Esophagus squamous epithelium (tissue), 4 donors: ENCODE data around the gene PSMD5.

Experiments
- POLR2A ChIP-seq, 4 donors: fragments of 450-650 bp; IDR thresholded peaks; one replicate each; pipeline ENCODE4 v1.6.1; 2017; ENCODE audit warnings: antibody characterized with exemption in 4 of 4, mild to moderate bottlenecking in 4 of 4, moderate library complexity in 3 of 4
- TF ChIP-seq, protein P1 (sequence below), 6 experiments: fragments of 450-650 bp in 4 of 6; fragments of 200-600 bp in 2 of 6; sonication (generic) in 2 of 6; IDR thresholded peaks; one replicate each; pipeline ENCODE4 v1.5.1; 2016 to 2019; ENCODE audit warnings: antibody characterized with exemption in 6 of 6, mild to moderate bottlenecking in 4 of 6, moderate library complexity in 4 of 6

GRCh38 chr9:120855827-120856670, 13.3 kb upstream of the PSMD5 start:
- TF ChIP-seq, protein P1, sequence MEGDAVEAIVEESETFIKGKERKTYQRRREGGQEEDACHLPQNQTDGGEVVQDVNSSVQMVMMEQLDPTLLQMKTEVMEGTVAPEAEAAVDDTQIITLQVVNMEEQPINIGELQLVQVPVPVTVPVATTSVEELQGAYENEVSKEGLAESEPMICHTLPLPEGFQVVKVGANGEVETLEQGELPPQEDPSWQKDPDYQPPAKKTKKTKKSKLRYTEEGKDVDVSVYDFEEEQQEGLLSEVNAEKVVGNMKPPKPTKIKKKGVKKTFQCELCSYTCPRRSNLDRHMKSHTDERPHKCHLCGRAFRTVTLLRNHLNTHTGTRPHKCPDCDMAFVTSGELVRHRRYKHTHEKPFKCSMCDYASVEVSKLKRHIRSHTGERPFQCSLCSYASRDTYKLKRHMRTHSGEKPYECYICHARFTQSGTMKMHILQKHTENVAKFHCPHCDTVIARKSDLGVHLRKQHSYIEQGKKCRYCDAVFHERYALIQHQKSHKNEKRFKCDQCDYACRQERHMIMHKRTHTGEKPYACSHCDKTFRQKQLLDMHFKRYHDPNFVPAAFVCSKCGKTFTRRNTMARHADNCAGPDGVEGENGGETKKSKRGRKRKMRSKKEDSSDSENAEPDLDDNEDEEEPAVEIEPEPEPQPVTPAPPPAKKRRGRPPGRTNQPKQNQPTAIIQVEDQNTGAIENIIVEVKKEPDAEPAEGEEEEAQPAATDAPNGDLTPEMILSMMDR (IDR thresholded peaks at IDR 0.05), result no peak
- no peak for TF ChIP-seq POLR2A (IDR thresholded peaks at IDR 0.05)
